Ovary (tissue), 3 donors: ENCODE results near the gene RMND1.

Experiments used
- EP300 ChIP-seq: sonication (generic); formaldehyde crosslinking; IDR thresholded peaks from one replicate; pipeline ENCODE4 v1.6.1; 2017; ENCODE audit warnings: antibody characterized with exemption
- POLR2A ChIP-seq: fragments of 450-650 bp; IDR thresholded peaks from one replicate; pipeline ENCODE4 v1.6.1; 2017; ENCODE audit warnings: antibody characterized with exemption, mild to moderate bottlenecking, moderate library complexity
- TF ChIP-seq, protein P1 (sequence below), 3 donors: fragments of 450-650 bp in 2 of 3; fragments of 200-600 bp in 1 of 3; IDR thresholded peaks; one replicate each; pipeline versions ENCODE4 v1.5.1 to v1.8.0; 2016 to 2022; ENCODE audit warnings: antibody characterized with exemption in 3 of 3, mild to moderate bottlenecking in 1 of 3
- donor health status: DM: no; HTN: no; CAD: no.

GRCh38 chr6:151403919-151404308, 48.0 kb downstream of the RMND1 start:
- no peak for TF ChIP-seq POLR2A
- TF ChIP-seq, protein P1, sequence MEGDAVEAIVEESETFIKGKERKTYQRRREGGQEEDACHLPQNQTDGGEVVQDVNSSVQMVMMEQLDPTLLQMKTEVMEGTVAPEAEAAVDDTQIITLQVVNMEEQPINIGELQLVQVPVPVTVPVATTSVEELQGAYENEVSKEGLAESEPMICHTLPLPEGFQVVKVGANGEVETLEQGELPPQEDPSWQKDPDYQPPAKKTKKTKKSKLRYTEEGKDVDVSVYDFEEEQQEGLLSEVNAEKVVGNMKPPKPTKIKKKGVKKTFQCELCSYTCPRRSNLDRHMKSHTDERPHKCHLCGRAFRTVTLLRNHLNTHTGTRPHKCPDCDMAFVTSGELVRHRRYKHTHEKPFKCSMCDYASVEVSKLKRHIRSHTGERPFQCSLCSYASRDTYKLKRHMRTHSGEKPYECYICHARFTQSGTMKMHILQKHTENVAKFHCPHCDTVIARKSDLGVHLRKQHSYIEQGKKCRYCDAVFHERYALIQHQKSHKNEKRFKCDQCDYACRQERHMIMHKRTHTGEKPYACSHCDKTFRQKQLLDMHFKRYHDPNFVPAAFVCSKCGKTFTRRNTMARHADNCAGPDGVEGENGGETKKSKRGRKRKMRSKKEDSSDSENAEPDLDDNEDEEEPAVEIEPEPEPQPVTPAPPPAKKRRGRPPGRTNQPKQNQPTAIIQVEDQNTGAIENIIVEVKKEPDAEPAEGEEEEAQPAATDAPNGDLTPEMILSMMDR (IDR thresholded peaks at IDR 0.05) = no peak
- no peak for TF ChIP-seq EP300
